Subcutaneous adipose tissue (tissue), 4 donors: ENCODE results near the gene BAHCC1. TPM values are rescaled to one million over a fixed set of nuclear protein-coding genes. Genes with fewer than 3 reads are reported as not detected.

Experiments
- total RNA-seq, 4 donors: library from RNA; depleted of rRNA; stranded (reverse); fragments of >200 nt; gene quantifications; one replicate each; pipeline ENCODE4 v1.1.0, GENCODE V29; 2016
- TF ChIP-seq, protein P1 (sequence below): fragments of 450-650 bp; IDR thresholded peaks from one replicate; pipeline ENCODE4 v1.5.1; 2016; ENCODE audit warnings: low read depth, mild to moderate bottlenecking, control low read depth, antibody characterized with exemption, moderate library complexity

Gene BAHCC1
- total RNA-seq, 4 donors from 2014 or later, result 2.6 to 24.1 (median 5.7) TPM

GRCh38 chr17:81394377-81394920 lies 808 bp upstream of the BAHCC1 start:
- TF ChIP-seq, protein P1, sequence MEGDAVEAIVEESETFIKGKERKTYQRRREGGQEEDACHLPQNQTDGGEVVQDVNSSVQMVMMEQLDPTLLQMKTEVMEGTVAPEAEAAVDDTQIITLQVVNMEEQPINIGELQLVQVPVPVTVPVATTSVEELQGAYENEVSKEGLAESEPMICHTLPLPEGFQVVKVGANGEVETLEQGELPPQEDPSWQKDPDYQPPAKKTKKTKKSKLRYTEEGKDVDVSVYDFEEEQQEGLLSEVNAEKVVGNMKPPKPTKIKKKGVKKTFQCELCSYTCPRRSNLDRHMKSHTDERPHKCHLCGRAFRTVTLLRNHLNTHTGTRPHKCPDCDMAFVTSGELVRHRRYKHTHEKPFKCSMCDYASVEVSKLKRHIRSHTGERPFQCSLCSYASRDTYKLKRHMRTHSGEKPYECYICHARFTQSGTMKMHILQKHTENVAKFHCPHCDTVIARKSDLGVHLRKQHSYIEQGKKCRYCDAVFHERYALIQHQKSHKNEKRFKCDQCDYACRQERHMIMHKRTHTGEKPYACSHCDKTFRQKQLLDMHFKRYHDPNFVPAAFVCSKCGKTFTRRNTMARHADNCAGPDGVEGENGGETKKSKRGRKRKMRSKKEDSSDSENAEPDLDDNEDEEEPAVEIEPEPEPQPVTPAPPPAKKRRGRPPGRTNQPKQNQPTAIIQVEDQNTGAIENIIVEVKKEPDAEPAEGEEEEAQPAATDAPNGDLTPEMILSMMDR, result no peak

DNA sequence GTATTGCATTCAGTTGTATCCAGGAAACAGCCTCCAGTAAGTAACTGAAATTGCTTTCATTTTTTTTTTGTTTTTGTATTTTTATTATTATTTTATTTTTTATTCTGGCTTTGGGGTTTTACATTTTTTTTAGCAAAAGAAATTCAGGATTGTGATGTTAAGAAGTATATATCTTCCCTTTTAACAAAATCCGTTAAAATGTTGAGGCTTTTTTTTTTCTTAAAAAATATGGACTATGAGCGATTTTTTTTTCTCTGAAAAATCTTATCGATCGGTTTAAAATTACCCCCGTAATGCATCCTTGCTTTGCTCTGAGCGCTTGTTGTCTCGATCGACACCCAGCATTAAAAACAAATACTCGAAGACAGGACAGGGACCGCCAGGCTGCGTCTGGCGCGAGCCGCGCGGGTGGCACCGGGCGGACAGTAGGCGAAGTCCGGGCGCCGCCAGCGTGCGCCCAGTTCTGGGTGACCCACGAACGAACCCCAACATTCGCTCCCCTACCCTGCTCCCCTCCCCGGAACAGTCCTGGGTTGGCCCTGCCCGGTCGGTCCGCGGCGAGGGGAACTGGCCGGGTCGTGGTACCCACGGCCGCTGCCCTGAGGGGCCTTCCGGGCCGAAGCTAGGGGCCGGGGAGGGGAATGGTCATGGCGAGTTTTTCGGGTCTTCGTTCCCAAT lies 482 bp downstream of the BAHCC1 start:
- TF ChIP-seq, protein P1, result no peak

DNA sequence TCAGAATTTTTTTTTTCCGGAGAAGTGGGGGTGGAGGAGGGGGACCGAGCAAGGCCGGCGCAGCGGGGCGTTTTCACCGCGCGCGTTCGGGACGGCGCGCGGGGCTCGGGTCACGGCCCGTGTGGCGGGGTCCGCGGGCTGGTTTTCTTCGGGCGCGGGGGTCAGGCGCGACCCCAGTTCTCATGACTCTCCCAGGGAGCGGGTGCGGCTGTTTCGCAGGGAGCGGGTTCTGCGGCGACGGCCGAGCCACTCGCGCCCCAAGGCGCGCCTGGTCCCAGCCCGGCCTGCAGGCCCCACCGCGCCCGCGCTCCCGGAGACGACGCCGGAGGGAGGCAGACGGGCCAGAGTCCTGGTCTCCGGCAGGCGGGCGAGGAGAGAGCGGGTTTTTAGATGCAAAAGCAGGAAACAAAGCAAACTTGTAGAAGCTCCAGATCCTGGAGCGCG lies 1.0 kb downstream of the BAHCC1 start:
- TF ChIP-seq, protein P1, result no peak

DNA sequence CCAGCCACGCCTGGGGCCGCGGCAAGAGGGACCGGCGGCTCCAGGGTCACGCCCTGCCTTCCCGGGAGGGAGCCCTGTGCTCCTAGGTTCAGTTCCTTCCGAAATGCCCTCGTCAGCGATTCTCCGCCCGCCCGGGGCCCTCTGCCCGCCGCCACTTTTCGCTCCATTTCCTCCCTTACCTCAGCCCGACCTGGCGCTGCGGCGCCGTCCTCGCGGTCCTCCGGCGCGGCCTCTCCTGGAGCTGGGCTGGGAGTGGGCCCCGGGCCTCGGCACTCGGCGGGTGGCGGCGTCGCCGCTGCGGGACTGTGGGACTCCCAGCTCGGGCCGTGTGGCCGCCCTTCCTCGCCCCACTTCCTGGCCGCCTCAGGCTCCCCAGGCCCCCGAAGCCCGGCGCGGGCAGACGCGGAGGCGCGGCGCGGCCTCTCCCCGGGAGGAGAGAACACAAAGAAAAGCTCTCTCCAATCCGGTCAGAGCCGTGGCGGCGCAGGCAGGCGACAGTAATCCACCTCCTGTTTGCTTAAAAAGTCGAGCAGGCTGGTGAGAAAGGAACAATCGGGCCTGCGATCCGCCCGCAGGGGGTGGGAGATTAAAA lies 1.6 kb downstream of the BAHCC1 start:
- TF ChIP-seq, protein P1, result no peak

- TF ChIP-seq, protein P1, result no peak
Measured at GRCh38 chr17:81397314-81398175, 2.3 kb downstream of the BAHCC1 start.

- TF ChIP-seq, protein P1, result no peak
Measured at GRCh38 chr17:81398176-81398831, 3.0 kb downstream of the BAHCC1 start.
